Sigmoid colon (tissue), 3 donors: ENCODE measurements around the gene DDX25.

ENCODE experiments used
- CTCF ChIP-seq, 4 experiments: fragments of 450-650 bp in 3 of 4; fragments of 200-600 bp in 1 of 4; IDR thresholded peaks; one replicate each; pipeline ENCODE4 v1.5.1; 2016 to 2019; ENCODE audit warnings: antibody characterized with exemption in 4 of 4, mild to moderate bottlenecking in 3 of 4, moderate library complexity in 2 of 4
- POLR2A ChIP-seq, 2 donors: fragments of 450-650 bp; IDR thresholded peaks; one replicate each; pipeline ENCODE4 v1.6.1; 2016; ENCODE audit warnings: antibody characterized with exemption in 2 of 2, mild to moderate bottlenecking in 2 of 2, moderate library complexity in 2 of 2

- TF ChIP-seq CTCF (IDR thresholded peaks at IDR 0.05) (no peak), POLR2A (IDR thresholded peaks at IDR 0.05) (no peak)
Measured at GRCh38 chr11:125959931-125960330, 55.6 kb downstream of the DDX25 start.
